Stimulated activated CD4-positive, alpha-beta T cell treated with anti-CD3 and anti-CD28 coated beads, Interleukin-1b, Interleukin-23, amount 100 ng/mL, for 4 hours (primary cell): ENCODE measurements around the gene CIDEB.
A peak's percentile ranks its signal among the peaks of the same experiment; 100 is the strongest.

ENCODE experiments used
- DNase-seq, 2 donors: peaks; one replicate each; pipeline ENCODE4 v3.0.0-alpha.2; 2020; ENCODE audit warnings: low read depth in 2 of 2

The CIDEB gene

DNA sequence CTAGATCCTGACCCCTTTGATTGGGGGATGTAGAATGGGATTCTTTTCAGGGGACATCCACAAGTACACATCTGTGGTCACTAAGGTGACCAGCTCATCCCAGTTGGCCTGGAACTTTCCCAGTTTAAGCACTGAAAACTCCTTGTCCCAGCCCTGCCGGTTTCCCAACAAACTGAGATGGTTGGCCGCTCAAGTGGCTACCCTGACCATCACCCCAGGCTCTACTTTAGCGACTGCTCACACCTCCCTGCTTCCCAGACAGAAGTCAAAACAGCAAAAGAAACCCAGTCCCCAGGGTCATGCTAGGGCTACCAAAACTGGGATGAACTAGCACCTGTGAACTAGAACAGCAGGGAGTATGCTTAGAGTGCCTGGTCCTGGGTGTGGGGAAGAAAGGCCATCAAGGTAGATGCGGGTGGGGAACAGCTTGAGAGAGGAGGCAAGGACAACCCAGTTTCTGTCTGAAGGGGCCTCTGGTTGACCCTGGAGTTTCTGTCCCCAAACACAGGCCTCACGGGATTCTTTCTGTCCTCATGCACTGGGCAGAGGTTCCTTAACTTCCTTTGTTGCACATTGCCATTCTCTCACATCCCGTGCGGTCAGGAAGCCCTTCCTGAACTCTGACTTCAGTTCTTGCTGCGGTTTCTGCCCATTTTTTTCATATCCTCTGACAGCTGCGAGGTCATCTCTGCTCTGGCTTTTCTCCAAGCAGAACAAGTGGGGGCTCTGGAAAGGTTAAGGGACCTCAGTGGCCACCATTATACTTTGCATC lies 5.1 kb upstream of the CIDEB start:
- DNase-seq = no peak

DNA sequence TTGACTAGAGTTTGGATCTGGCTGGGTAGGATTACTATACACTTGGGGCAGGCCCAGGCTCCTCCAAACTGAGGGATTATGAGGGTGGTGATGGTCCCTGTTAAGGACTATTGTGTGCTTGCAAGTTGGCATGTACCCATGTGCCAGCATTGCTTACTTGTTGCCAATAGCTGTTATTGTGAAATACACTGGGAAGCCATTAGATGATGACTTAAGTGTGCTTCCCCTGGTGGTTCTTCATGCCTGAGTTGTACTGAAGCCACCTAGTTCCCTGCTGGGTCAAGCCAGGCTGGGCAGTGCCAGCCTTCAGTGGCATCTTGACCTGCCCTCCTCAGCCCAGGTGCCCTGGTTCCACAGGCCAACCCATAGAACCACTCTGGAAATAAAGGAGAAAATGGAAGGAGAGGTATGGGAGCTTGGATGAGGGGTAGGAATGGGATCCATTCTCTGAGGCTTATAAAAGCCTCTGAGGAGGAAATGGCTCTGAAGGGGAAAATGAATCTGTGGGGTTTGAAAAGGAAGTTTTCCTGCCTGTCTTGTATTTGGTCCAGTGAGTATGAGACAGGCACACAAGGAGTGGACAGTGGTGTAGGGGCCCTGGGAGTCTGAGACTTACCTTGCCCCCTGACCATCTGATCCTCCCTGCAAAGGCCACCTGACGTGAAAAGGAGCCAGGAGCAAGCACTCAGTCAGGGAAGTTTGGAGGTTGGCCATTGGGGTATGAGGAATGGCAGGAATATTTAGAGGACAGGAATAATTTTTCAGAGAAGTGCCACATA lies 4.2 kb upstream of the CIDEB start:
- DNase-seq = no peak

- DNase-seq = peak in 1 of 2 donors; percentile 53
These were observed 3.1 kb upstream of the CIDEB start, which contains the start of gene LTB4R for GRCh38 chr14:24310646-24311604. Gene LTB4R (plus strand): TSS chr14:24311502. CDS start chr14:24315652, 4,150 bp downstream.

- DNase-seq = no peak
These were observed 2.5 kb upstream of the CIDEB start for GRCh38 chr14:24310265-24310645.

- no peak for DNase-seq
These were observed 1.9 kb upstream of the CIDEB start, which contains the start of gene LTB4R2 for GRCh38 chr14:24309538-24310264. Gene LTB4R2 (plus strand): TSS chr14:24310140. CDS start chr14:24310665, 525 bp downstream.

- no peak for DNase-seq
These were observed 756 bp upstream of the CIDEB start for GRCh38 chr14:24308342-24309124.

- DNase-seq = no peak
These were observed 612 bp downstream of the CIDEB start for GRCh38 chr14:24307156-24307574.

GRCh38 chr14:24304019-24304387 lies 3.8 kb downstream of the CIDEB start:
- DNase-seq = no peak

DNA sequence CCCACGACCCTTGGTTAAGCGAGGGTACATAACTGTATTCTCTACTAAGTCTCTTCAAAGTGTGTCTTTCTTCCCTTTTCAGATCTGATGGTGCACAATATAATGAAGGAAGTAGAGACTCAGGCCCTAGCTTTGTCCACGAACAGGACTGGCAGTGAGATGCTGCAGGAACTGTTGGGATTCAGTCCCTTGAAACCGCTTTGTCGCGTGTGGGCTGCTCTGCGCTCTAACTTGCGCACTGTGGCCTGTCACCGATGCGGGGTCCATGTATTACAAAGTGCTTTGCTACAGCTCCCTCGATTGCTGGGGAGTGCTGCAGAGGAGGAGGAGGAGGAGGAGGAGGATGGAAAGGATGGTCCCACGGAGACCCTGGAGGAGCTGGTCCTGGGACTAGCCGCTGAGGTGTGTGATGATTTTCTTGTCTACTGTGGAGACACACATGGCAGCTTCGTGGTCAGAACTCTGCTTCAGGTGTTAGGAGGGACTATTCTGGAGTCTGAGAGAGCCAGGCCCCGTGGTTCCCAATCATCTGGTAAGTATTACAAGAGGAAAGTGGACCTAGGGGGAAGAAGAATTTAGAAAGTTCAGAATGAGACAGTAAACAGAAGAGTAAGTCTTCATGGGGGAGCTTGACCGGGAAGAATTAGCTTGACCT lies 7.3 kb downstream of the CIDEB start:
- no peak for DNase-seq

- DNase-seq = peak; percentile 91 to 93
These were observed 8.3 kb downstream of the CIDEB start, which contains the start of the genes DHRS1 and NOP9 for GRCh38 chr14:24299255-24300191. Gene DHRS1 (minus strand): TSS chr14:24299780. CDS start chr14:24299106, 674 bp downstream. Gene NOP9 (plus strand): TSS chr14:24299850. CDS start chr14:24299955, 105 bp downstream.

DNA sequence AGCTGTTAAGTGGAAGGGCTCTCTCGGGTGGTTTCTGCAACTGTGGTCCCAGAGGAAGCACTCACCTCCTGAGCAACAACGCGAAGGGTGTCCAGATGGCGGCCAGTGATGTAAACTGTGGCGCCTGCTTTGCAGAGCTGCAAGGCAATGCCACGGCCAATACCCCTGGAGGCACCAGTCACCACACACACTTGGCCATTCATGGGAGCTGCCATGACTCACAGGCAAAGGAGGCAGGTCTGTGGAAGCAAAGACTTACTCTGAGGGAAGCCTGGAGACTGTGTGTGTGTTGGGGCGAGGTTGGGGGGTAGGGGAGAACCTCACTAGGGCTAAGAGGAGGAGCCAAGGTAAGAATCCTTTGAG lies 8.9 kb downstream of the CIDEB start:
- no peak for DNase-seq

GRCh38 chr14:24297190-24297964 lies 10.4 kb downstream of the CIDEB start:
- DNase-seq = no peak

- peak; percentile 59 to 70 for DNase-seq
These were observed 11.2 kb downstream of the CIDEB start for GRCh38 chr14:24296341-24297157.

DNA sequence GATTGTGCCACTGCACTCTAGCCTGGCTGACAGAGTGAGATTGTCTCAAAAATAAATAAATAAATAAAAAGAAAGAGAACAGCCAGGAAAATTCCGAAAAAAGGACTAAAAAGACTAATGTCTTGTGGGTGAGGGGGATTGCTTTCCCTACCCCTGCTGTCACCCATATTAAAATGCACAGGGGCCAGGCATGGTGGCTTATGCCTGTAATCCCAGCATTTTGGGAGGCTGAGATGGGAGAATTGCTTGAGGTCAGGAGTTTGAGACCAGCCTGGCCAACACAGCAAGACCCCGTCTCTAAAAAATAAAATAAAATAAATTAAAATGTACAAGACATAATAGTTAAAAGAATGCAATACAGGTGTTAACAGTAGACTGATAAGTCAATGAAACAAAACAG lies 14.3 kb downstream of the CIDEB start:
- no peak for DNase-seq

- DNase-seq = no peak
These were observed 15.5 kb downstream of the CIDEB start for GRCh38 chr14:24292118-24292807.

- no peak for DNase-seq
These were observed 16.2 kb downstream of the CIDEB start for GRCh38 chr14:24291446-24292117.
